NCI-H2227 (cell line): ENCODE data around the gene RILP.

Experiments
- DNase-seq: peaks from one replicate; lab custom pipeline; 2025; ENCODE audit not compliant: unreplicated experiment; lab: John Stamatoyannopoulos, UW

The RILP gene

GRCh38 chr17:1648173-1648962, 1.3 kb downstream of the RILP start:
- peak; percentile 56 for DNase-seq

GRCh38 chr17:1647802-1648171, 1.9 kb downstream of the RILP start:
- no peak for DNase-seq

- no peak for DNase-seq
Observed at GRCh38 chr17:1646199-1646875, 3.3 kb downstream of the RILP start.

- DNase-seq = no peak
Observed at GRCh38 chr17:1645207-1646171, 4.2 kb downstream of the RILP start, which contains the start of gene SCARF1. SCARF1 (minus strand) TSS chr17:1645732; CDS start chr17:1645697, 35 bp downstream.

- no peak for DNase-seq
Observed at GRCh38 chr17:1644493-1645206, 5.0 kb downstream of the RILP start.

GRCh38 chr17:1643999-1644492, 5.6 kb downstream of the RILP start:
- no peak for DNase-seq

- DNase-seq = peak; percentile 57
Observed at GRCh38 chr17:1643293-1643998, 6.2 kb downstream of the RILP start.

GRCh38 chr17:1641065-1641403, 8.6 kb downstream of the RILP start:
- DNase-seq = no peak

- DNase-seq = peak; percentile 16
Observed at GRCh38 chr17:1640329-1641064, 9.2 kb downstream of the RILP start.

- peak; percentile 69 for DNase-seq
Observed at GRCh38 chr17:1639549-1640180, 10.0 kb downstream of the RILP start.

GRCh38 chr17:1638624-1639300, 10.9 kb downstream of the RILP start:
- no peak for DNase-seq

GRCh38 chr17:1638171-1638590, 11.5 kb downstream of the RILP start:
- no peak for DNase-seq

GRCh38 chr17:1636732-1637285, 12.9 kb downstream of the RILP start:
- no peak for DNase-seq

GRCh38 chr17:1635675-1636465, 13.8 kb downstream of the RILP start:
- no peak for DNase-seq

GRCh38 chr17:1634841-1635650, 14.6 kb downstream of the RILP start:
- DNase-seq = no peak

GRCh38 chr17:1630662-1631061, 19.0 kb downstream of the RILP start:
- no peak for DNase-seq
